HL-60 (cell line): Measurements from ENCODE around the gene ZNF41.

ENCODE experiments used
- SPI1 ChIP-seq: IDR thresholded peaks from 2 replicates; pipeline ENCODE4 v1.6.1; 2012; ENCODE audit warnings: low read depth, mild to moderate bottlenecking, borderline replicate concordance
- TF ChIP-seq, protein P1 (sequence below): IDR thresholded peaks from one replicate; pipeline ENCODE4 v1.5.1; 2011; ENCODE audit warnings: low read length, control low read depth, inconsistent platforms; ENCODE audit not compliant: insufficient read depth

DNA sequence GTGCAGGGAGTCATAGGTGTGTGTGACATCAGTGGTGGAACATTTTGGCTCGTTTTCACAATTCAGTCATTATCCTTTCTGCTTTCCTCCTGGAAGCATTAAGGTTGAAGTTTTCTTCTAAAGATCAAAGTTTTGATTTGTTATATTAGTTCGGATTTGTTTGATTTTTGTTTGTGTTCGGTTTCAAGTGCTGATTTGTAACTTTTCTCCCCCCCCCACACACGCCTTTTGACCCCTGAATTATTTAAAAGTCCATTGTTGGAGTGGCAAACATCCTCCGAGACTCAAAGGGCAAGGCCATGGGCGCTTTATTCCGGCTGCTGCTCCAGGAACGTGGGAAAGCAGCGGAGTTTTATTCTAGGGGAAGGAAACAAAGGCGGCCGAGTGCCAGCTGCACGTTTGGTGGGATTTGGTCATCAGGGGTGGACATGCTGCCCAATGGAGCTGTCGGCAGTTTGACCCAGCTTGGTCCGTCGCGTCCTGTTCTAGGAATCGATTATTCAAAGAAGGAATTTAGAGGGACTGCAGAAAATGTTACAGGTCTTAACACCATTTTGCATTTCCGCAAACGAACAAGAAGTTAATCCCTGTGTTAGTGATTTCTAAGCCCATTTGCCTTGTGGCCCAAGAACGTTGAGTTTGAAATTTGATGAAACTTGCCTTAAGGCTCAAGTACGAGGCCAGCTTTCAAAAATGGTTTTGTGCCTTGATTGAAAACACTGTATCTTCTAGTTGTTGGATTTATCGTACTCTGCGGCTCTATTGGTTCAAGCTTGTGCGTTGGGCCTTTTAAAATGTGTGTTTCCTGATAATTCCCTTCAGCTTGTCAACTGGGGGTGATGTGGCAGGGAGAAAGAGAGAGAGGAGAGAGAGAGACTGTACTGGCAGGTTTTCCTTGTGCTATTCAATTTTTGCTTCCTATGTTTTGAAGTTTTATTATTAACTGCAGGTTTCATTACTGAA lies 565 bp upstream of the ZNF41 start:
- TF ChIP-seq, protein P1, sequence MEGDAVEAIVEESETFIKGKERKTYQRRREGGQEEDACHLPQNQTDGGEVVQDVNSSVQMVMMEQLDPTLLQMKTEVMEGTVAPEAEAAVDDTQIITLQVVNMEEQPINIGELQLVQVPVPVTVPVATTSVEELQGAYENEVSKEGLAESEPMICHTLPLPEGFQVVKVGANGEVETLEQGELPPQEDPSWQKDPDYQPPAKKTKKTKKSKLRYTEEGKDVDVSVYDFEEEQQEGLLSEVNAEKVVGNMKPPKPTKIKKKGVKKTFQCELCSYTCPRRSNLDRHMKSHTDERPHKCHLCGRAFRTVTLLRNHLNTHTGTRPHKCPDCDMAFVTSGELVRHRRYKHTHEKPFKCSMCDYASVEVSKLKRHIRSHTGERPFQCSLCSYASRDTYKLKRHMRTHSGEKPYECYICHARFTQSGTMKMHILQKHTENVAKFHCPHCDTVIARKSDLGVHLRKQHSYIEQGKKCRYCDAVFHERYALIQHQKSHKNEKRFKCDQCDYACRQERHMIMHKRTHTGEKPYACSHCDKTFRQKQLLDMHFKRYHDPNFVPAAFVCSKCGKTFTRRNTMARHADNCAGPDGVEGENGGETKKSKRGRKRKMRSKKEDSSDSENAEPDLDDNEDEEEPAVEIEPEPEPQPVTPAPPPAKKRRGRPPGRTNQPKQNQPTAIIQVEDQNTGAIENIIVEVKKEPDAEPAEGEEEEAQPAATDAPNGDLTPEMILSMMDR = no peak
- TF ChIP-seq SPI1 = no peak
